T-helper 2 cell (primary cell): ENCODE measurements around the gene CFAP299.
"Not testable (repeated sequence)": the region's sequence is repeated elsewhere in the genome, so short reads cannot be mapped to it uniquely, and the experiment has no call there.

Experiments used
- DNase-seq, 5 experiments: peaks; one replicate each; pipeline versions ENCODE4 v3.0.0 to v3.0.0-alpha.2; 2012 to 2022
- total RNA-seq, 2 donors: gene quantifications; one replicate each; lab custom pipeline; 2026; lab: John Stamatoyannopoulos, UW

Gene CFAP299
- 0 reads per million in 2 donors for total RNA-seq

GRCh38 chr4:80335554-80336358, at the start of gene CFAP299:
Gene CFAP299 (plus strand): TSS chr4:80335730.
- DNase-seq, result peak in 3 of 5 experiments; percentile 2 to 49 (median 3)

- no peak for DNase-seq
Observed at GRCh38 chr4:80286451-80286850, 49.1 kb upstream of the CFAP299 start.

- DNase-seq, result not testable (repeated sequence)
Observed at GRCh38 chr4:80290665-80291064, 44.9 kb upstream of the CFAP299 start.

GRCh38 chr4:80294206-80294605, 41.3 kb upstream of the CFAP299 start:
- no peak for DNase-seq

GRCh38 chr4:80295336-80295735, 40.2 kb upstream of the CFAP299 start:
- no peak for DNase-seq

DNA sequence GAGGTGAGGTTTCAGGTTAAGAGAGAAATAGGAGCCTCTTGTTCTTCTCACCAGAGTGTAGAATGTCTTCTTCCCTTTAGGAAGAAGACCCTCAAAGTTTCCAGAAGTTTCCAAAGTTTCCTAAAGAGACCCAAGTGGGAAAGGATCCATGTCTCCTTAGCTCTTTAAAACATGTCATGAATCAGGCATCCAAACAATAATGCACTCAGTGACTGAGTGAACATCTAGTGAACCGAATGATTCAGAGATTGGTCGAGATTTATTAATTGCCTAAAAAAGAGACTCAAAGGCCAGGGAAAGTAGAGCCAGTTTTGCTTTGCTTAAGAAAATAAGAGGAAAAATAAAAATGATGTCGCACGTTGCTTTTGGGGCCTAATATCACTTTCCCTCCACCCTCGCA, 39.7 kb upstream of the CFAP299 start:
- DNase-seq, result no peak

DNA sequence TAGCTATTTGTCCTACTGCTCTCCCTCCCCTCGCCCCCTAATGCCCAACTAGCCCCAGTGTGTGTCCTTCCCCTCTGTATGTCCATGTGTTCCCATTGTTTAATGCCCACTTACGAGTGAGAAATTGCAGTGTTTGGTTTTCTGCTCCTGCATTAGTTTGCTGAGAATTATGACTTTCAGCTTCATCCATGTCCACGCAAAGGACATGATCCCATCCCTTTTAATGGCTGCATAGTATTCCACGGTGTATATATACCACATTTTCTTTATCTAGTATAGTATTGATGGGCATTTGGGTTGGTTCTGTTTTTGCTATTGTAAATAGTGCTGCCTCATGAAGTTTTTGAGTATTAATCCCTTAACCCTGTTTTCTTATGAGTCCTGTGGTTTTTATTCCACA, 33.6 kb upstream of the CFAP299 start:
- no peak for DNase-seq

DNA sequence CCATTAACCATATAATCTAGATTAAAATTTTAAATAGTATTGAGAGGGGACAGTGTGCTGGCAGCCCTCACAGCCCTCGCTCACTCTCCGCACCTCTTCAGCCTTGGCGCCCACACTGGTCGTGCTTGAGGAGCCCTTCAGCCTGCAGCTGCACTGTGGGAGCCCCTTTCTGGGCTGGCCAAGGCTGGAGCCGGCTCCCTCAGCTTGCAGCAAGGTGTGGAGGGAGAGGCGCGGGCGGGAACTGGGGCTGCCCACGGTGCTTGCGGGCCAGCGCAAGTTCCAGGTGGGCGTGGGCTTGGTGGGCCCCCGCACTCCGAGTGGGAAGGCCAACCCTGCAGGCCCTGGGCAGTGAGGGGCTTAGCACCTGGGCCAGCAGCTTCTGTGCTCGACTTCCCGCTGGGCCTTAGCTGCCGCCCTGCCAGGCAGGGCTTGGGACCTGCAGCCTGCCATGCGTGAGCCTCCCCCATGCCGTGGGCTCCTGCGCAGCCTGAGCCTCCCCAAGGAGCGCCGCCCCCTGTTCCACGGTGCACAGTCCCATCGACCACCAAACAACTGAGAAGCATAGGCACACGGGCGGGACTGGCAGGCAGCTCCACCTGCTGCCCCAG, 32.8 kb upstream of the CFAP299 start:
- DNase-seq, result no peak

DNA sequence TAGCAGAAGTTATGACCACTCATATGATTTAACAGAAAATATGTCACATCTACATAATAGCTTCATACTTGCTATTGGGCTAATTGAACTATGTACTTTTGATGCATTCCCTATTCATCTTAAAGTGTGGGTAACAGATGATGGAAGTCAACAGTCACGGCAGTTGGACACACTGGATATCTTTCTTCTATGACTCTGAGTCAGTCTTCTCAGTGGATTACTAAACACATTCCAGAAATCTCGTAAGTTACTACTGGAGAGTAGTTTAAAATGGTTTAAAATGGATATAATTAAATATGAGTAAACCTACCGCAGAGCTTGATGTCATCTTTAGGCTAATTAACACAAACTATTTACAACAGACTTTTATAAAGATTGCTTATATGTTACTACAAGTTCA, 30.1 kb upstream of the CFAP299 start:
- DNase-seq, result no peak

DNA sequence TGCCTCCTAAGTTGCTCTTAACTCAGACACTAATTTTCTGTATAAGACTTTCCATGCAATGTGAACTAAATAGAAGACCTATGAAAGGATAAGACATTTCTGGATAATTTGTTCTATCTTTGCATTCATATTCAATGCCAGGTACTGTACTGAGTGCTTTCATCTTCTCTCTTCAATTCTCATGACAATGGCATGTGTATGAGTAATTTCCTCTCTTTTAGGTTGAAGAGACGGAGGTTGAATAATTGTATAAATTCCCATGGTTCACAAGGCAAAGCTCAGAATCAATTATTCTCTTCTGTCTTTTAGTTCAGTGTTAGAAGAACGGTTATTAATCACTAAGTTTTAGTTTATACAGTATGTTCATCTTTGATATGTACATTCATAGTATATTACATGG, 29.3 kb upstream of the CFAP299 start:
- DNase-seq, result no peak

DNA sequence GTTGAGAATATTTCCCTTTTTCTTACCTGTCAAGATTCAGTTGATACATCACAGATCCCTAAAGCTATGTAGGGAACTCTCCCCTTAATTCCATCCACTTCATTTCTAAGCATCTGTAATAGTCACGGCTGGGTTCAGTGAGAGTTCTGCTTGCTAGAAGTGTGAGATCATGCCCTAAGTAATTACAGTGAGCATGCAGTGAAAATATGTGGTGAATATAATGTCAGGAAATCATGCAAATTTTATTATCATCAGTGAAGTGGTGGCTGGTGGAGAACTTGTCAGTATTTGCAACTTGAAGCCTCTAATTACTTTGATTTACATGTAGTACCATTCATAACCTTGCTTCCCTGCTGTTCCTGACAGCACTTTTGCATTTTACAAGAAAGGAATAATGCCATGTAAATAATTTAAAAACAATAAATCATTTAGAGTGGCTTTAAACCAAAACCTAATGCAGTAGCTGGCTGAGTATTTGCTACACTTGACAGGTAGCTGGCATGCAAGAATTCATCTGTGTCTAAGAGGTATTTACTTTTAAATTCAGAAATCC, 28.3 kb upstream of the CFAP299 start:
- no peak for DNase-seq

DNA sequence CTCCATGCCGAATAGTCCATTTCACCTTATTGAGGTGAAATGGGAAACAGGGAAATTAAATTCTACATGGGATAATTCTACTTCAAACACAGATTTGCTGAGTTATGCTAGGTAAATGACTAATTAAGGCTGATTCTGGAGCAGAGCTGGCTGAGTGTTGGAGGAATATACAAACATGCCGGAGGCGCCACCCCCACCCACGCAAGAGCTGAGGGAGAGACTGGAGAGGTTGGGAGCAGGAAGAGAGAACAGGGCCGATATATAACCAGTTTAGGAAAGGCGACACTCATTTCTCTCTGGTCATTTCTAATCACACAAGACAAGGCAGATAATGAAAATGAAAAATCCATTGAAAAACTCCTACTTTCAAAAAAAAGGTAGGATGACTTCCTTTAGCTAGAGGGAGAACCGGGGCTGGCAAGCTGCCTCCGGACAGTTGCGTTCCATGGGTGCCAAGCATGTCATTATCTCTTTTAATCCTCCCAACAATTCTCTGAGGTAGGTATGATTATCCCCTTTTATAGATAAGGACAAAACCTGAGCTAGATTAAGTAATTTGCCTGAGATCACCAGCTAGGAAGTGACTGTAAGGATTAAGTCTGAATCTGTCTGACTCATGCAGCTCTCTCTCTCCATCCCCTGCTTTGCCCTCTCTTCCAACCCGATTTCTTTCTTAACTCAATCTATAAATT, 27.6 kb upstream of the CFAP299 start:
- no peak for DNase-seq

DNA sequence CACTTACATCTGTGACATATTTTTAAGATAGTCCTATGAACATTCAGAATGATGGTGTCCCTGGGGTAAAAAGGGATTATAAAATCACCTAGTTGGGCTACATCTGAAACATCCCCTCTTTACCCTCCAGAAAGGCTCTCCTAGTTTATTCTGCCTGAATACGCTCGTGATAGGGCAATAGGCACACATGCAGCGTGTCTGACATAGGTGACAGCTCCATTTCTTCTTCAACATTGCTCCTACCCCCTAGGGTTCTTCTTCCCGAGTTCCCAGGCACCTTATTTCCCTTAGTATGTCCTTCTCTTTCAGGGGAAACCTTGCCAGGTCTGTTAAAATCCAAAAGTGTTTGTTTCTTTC, 27.1 kb upstream of the CFAP299 start:
- DNase-seq, result no peak

- DNase-seq, result no peak
Observed at GRCh38 chr4:80309294-80310004, 26.1 kb upstream of the CFAP299 start.

GRCh38 chr4:80311130-80311529, 24.4 kb upstream of the CFAP299 start:
- no peak for DNase-seq

- no peak for DNase-seq
Observed at GRCh38 chr4:80312124-80312523, 23.4 kb upstream of the CFAP299 start.

- DNase-seq, result no peak
Observed at GRCh38 chr4:80313627-80314026, 21.9 kb upstream of the CFAP299 start.

DNA sequence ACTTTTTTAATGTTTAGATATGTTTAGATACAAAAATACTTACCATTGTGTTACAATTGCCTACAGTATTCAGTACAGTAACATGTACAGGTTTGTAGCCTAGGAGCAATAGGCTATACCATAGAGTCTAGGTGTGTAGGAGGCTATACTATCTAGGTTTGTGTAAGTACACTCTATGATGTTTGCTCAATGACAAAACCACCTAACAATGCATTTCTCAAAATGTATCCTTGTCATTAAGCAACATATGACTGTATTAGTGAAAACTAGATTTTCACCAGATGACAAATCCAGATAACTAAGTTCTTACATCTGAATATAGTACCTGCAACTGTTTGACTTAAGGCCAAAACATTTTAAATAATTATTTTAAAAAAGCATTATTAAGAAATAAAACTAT, 19.7 kb upstream of the CFAP299 start:
- DNase-seq, result not testable (repeated sequence)

DNA sequence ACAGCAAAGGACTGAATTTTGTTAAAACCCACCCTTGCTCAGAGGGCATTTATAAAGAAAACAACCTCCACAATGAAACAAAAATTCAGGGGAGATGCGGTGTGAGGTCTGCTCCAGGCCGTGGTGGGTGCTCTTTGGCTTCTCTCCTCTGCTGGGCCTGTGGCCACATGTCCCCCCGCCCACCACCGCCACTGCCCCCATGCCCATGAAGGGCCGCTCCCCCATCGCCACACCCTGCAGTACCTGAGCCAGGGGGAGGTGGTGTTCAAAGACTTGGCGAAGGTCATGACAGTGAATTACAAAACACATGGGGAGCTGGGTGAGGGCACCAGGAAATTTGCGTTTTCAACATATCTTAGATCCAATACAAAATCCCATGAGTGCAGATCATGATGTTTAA, 14.2 kb upstream of the CFAP299 start:
- DNase-seq, result no peak

DNA sequence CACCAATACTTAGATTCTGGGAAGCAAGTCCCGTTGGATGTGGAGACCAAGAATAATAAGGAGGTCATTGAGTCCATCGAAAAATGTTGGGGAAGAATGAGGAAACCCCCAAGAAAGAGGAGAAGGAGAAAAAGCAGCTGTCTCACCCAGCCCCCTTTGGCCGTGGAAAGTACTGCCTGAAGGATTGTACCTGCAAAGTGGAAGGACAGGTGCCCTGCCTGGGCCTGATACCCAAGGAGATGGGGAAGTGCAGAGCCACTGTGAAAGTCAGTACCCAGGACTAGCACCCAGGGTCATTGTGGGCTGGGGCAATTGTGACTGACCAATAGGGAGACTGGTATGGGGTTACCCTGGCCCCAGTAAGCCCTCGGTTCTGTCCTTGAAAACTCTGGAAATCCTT, 13.8 kb upstream of the CFAP299 start:
- DNase-seq, result no peak

DNA sequence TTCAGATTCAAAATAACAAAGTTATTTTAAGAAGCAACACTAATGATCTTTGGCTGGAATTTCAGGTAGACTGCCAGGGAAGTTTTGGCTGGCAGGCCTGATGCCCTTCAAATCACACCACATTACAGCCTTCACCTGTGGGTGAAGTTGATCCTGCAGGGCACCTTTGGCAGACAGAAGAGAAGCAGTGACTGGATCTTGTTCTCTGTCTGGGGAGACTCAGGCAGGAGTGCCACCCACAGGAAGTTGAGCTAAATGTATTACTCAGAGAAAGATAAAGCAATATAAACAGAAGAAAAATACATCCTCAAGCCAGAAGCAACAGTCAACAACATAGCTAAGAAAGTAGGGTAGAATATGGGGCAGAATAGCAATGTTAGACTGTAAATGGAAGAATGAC, 12.8 kb upstream of the CFAP299 start:
- DNase-seq, result peak in 1 of 5 experiments; percentile 10

- DNase-seq, result no peak
Observed at GRCh38 chr4:80324171-80324570, 11.4 kb upstream of the CFAP299 start.

DNA sequence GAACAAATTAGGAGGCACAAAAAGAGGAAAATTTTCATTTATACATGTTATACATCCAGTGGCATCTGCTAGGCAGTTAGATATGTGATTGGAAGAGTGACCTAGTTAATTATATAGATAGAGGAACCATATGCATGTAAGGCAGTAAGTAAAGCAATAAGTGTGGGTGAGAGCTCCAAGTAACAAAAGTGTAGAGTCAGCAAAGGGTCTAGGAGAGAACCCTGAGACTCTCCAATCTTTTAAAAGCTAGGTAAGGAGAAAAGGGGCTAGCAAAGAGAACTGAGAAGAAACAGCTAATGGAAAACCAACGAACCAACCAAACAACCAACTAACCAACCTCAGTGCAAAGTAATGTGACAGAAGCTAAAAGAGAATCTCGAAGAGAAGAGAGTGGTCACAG, 3.8 kb upstream of the CFAP299 start:
- DNase-seq, result no peak
